ENCODE measurements around the gene TWIST2. TPM values are rescaled to one million over a fixed set of nuclear protein-coding genes. Genes with fewer than 3 reads are reported as not detected.

The TWIST2 gene
- total RNA-seq, 1 experiment from 2014 or later: 0.22 TPM

DNA sequence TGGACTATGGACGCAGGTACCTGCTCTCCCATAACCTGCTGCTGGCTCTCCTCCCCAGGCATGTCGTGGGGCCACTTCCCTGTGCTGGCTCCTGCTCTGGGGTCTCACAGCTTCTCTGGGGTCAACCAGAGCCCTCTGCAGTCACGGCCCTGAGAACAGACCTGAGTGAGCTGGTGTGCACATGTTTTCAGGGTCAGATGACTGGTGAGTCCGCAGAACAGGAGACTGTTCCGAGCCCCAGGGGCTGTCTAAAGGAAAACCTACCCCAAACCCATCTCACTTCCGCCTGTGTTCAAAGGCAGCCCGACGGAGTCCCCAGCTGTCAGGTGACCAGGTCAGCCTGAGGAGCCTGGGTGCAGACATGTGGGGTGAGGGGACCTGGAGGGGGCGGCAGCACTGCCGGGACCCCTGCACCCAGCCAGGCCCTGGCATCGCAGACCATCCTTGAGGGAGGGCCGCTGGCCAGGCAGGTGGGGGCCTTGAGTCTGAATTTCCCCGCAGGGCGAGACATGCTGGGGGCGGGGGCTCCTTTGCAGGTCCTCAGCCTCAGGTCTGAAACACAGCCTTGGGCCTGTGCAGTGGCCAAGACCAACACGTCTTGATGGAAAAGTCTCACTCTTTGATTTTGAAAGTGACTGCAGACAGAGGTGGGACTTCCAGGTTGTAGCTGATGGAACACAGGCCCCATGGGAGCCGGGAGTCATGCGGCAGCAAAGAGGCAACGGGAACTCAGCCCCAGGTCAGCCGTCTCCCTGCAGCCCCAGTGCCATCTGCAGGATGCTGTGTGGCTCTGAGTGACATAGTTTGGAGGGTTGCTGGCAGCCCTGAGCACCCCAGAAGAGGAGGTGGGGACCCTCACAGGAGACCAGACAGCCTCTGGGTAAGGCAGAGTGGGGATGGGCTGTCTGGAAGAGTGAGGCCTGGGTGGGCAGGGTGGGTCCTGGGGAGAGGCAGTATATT is 65.3 kb downstream of the TWIST2 start:
- Mint-ChIP-seq H3K4me1 (peaks cover 0 to 8% of the 10 kb centered on the region in 2 experiments; a peak in 2 of 4 replicates), H3K9me3 (peaks cover 0 to 5% of the 10 kb centered on the region in 2 experiments; a peak in 3 of 5 replicates), H3K36me3 (ENCODE audit: insufficient read depth in 1 of 3, low read depth in 3 of 3) (peaks cover 0 to 3% (median 0%) of the 10 kb centered on the region in 3 experiments; a peak in 1 of 7 replicates), H3K27me3 (ENCODE audit: low read depth) (peaks cover 14% of the 10 kb centered on the region), H3K27ac (no peak overlapping the region), H3K4me3 (no peak overlapping the region; a peak in 1 of 5 replicates)
- Histone ChIP-seq H3K23ac (ENCODE audit: insufficient read length, low read depth, low read length) (no peak overlapping the region), H2BK20ac (ENCODE audit: low read depth, low read length, poor library complexity, severe bottlenecking) (no peak overlapping the region), H3K18ac (ENCODE audit: insufficient read length, low read depth, low read length) (no peak overlapping the region), H3K79me1 (ENCODE audit: insufficient read depth, low read depth, low read length, poor library complexity, severe bottlenecking) (no peaks in the 10 kb centered on the region), H3K9me3 (ENCODE audit: control insufficient read depth, low read depth, low read length) (no peaks in the 10 kb centered on the region), H4K8ac (replicated peaks; ENCODE audit: insufficient read length, low read depth, low read length) (no peak overlapping the region), H3T11ph (ENCODE audit: low read length) (no peak overlapping the region), H2BK120ac (ENCODE audit: low read depth, low read length, poor library complexity, severe bottlenecking) (no peak overlapping the region), H4K91ac (ENCODE audit: insufficient read length, low read depth, low read length) (no peak overlapping the region), H3K23me2 (ENCODE audit: insufficient read length, low read depth, low read length, poor library complexity, severe bottlenecking) (no peaks in the 10 kb centered on the region), H3K9ac (ENCODE audit: extremely low read depth, insufficient read length, low read length) (no peak overlapping the region), H3K56ac (ENCODE audit: insufficient read length, low read depth, low read length) (no peak overlapping the region), H3K79me2 (ENCODE audit: insufficient read depth, low read length) (no peaks in the 10 kb centered on the region), H2BK12ac (ENCODE audit: insufficient read length, low read depth, low read length) (no peak overlapping the region), H3K4ac (ENCODE audit: low read depth, low read length) (no peak overlapping the region), H4K5ac (ENCODE audit: insufficient read length, low read depth, low read length) (no peak overlapping the region), H2AK5ac (ENCODE audit: insufficient read length, low read length) (no peak overlapping the region), H4K20me1 (ENCODE audit: control insufficient read depth, insufficient read depth, insufficient read length) (peaks cover 3% of the 10 kb centered on the region), H3K27me3 (ENCODE audit: insufficient read depth, low read length) (no peaks in the 10 kb centered on the region), H2AFZ (ENCODE audit: low read length) (no peak overlapping the region), H2BK5ac (ENCODE audit: insufficient read length, low read length) (no peak overlapping the region), H3K4me1 (ENCODE audit: insufficient read depth, low read length) (no peaks in the 10 kb centered on the region), H3K27ac (ENCODE audit: insufficient read length, low read depth, low read length) (no peak overlapping the region), H2BK15ac (ENCODE audit: low read depth, low read length) (no peak overlapping the region), H3K14ac (ENCODE audit: insufficient read depth, low read length) (no peak overlapping the region), H3K4me2 (ENCODE audit: insufficient read depth, insufficient read length, low read length) (no peak overlapping the region)
- TF ChIP-seq, protein P1, sequence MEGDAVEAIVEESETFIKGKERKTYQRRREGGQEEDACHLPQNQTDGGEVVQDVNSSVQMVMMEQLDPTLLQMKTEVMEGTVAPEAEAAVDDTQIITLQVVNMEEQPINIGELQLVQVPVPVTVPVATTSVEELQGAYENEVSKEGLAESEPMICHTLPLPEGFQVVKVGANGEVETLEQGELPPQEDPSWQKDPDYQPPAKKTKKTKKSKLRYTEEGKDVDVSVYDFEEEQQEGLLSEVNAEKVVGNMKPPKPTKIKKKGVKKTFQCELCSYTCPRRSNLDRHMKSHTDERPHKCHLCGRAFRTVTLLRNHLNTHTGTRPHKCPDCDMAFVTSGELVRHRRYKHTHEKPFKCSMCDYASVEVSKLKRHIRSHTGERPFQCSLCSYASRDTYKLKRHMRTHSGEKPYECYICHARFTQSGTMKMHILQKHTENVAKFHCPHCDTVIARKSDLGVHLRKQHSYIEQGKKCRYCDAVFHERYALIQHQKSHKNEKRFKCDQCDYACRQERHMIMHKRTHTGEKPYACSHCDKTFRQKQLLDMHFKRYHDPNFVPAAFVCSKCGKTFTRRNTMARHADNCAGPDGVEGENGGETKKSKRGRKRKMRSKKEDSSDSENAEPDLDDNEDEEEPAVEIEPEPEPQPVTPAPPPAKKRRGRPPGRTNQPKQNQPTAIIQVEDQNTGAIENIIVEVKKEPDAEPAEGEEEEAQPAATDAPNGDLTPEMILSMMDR (conservative IDR thresholded peaks at IDR 0.05): no peak
- no CpG with 5 or more reads among the region's 20 CpGs for WGBS (ENCODE audit: extremely low coverage, insufficient read length, low lambda C conversion rate)
- DNase-seq: no peak

All from H9 (cell line).